WERI-Rb-1 (cell line): ENCODE data around the gene ATP5PD.

ENCODE experiments used
- DNase-seq: peaks from one replicate; pipeline ENCODE4 v3.0.0-alpha.2; 2020
- H3K27ac ChIP-seq: fragments of 250-450 bp; sonication (Bioruptor Pico); 2 replicates; pipeline ENCODE4 v1.5.1; 2020; ENCODE audit warnings: mild to moderate bottlenecking, moderate library complexity
- H3K27me3 ChIP-seq: fragments of 250-450 bp; sonication (Bioruptor Pico); 2 replicates; pipeline ENCODE4 v1.5.1; 2021; ENCODE audit warnings: mild to moderate bottlenecking, low read depth, moderate library complexity; ENCODE audit not compliant: insufficient read depth, severe bottlenecking
- H3K36me3 ChIP-seq: fragments of 250-450 bp; sonication (Bioruptor Pico); 2 replicates; pipeline ENCODE4 v1.5.1; 2020; ENCODE audit warnings: mild to moderate bottlenecking, moderate library complexity
- H3K4me3 ChIP-seq: 2 replicates; pipeline ENCODE4 v1.5.1; 2011; ENCODE audit warnings: low read depth, mild to moderate bottlenecking, control low read depth, low read length
- H3K9me3 ChIP-seq: fragments of 250-450 bp; sonication (Bioruptor Pico); 2 replicates; pipeline ENCODE4 v1.5.1; 2021; ENCODE audit warnings: mild to moderate bottlenecking, moderate library complexity; ENCODE audit not compliant: severe bottlenecking
- TF ChIP-seq, protein P1 (sequence below): IDR thresholded peaks from 2 replicates; pipeline ENCODE4 v1.5.1; 2011; ENCODE audit warnings: low read depth, mild to moderate bottlenecking, control low read depth, inconsistent platforms, low read length

Gene ATP5PD

DNA sequence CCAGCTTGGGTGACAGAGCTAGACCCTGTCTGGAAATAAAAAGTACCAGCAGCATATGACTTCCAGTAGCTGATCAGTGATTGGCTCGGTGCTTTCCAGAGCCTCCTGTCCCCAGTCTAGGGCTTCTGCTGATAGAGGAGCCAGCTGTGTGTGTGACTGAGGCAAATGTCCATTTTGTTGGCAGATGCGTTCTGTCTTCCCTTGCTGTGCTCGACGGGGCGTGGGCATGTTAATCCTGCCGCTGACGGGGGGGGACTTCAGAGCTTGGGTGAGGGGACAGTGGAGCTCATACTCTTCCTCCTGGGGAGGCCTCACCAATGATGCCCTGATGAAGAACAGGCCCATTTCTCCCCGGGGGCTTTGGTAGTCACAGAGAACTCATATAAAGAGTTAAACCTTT, 14.8 kb upstream of the ATP5PD start:
- Histone ChIP-seq H3K4me3 (no peak overlapping the region), H3K9me3 (no peaks in the 10 kb centered on the region), H3K36me3 (peaks cover 55% of the 10 kb centered on the region), H3K27me3 (no peaks in the 10 kb centered on the region), H3K27ac (peak overlapping the region; percentile 80; the same call in 1 of the 2 replicates)
- DNase-seq, result no peak
- TF ChIP-seq, protein P1, sequence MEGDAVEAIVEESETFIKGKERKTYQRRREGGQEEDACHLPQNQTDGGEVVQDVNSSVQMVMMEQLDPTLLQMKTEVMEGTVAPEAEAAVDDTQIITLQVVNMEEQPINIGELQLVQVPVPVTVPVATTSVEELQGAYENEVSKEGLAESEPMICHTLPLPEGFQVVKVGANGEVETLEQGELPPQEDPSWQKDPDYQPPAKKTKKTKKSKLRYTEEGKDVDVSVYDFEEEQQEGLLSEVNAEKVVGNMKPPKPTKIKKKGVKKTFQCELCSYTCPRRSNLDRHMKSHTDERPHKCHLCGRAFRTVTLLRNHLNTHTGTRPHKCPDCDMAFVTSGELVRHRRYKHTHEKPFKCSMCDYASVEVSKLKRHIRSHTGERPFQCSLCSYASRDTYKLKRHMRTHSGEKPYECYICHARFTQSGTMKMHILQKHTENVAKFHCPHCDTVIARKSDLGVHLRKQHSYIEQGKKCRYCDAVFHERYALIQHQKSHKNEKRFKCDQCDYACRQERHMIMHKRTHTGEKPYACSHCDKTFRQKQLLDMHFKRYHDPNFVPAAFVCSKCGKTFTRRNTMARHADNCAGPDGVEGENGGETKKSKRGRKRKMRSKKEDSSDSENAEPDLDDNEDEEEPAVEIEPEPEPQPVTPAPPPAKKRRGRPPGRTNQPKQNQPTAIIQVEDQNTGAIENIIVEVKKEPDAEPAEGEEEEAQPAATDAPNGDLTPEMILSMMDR, result no peak

DNA sequence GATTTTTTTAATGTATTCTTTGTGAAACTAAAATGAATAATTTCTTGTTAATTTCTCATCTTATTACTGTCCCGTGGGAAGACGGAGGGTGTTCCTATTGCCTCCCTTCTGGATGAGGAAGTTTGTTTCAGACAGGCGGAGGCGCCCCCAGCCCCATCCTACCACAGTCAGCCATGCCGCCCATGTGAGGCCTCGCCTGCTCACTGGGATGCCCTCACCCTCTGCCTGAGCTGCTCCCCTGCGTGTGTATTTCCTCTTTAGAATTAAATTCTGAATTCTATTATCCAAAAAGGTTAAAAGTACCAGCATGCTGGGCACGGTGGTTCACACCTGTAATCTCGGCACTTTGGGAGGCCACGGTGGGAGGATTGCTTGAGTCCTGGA, 14.3 kb upstream of the ATP5PD start:
- TF ChIP-seq, protein P1, result no peak
- no peak for DNase-seq
- H3K4me3 ChIP-seq, result peak overlapping the region; percentile 12; the same call in 1 of the 2 replicates
- no peaks in the 10 kb centered on the region for H3K27me3 ChIP-seq
- H3K27ac ChIP-seq, result peak overlapping the region; percentile 80
- no peaks in the 10 kb centered on the region for H3K9me3 ChIP-seq
- peaks cover 61% of the 10 kb centered on the region for H3K36me3 ChIP-seq

DNA sequence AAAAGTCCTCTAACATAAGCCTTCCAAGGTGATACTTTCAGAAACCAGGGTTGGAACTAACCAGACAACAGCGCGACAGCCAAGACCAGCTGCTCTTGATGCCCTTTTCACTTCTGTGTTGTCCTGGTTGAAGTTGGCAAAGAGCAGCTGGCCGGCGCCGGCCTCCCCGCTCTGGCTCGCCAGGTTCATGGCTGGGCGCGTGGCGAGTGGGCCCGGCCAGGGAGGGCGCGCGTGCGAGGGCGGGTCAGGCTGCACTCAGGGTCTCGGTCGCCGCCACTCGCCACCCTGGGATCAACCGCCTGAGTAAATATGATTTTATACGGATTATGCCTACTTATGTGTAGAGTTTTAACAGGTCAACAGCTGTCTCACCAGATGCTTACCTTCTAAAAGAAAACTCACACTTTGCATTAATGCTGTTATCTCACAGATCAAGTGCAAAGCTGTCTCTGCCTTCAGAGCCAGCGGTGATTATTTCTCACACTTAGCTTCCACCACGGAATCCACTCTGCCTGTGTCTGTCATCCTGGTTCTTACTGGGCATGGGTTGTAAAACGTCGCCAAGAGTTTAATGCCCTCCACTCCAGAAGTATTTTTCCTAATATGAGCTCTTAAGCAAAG, 13.8 kb upstream of the ATP5PD start:
- H3K27ac ChIP-seq, result peak overlapping the region; percentile 80
- no peaks in the 10 kb centered on the region for H3K27me3 ChIP-seq
- TF ChIP-seq, protein P1, result no peak
- peaks cover 65% of the 10 kb centered on the region for H3K36me3 ChIP-seq
- peak; percentile 79 for DNase-seq
- no peaks in the 10 kb centered on the region for H3K9me3 ChIP-seq
- peak overlapping the region; percentile 12 for H3K4me3 ChIP-seq

DNA sequence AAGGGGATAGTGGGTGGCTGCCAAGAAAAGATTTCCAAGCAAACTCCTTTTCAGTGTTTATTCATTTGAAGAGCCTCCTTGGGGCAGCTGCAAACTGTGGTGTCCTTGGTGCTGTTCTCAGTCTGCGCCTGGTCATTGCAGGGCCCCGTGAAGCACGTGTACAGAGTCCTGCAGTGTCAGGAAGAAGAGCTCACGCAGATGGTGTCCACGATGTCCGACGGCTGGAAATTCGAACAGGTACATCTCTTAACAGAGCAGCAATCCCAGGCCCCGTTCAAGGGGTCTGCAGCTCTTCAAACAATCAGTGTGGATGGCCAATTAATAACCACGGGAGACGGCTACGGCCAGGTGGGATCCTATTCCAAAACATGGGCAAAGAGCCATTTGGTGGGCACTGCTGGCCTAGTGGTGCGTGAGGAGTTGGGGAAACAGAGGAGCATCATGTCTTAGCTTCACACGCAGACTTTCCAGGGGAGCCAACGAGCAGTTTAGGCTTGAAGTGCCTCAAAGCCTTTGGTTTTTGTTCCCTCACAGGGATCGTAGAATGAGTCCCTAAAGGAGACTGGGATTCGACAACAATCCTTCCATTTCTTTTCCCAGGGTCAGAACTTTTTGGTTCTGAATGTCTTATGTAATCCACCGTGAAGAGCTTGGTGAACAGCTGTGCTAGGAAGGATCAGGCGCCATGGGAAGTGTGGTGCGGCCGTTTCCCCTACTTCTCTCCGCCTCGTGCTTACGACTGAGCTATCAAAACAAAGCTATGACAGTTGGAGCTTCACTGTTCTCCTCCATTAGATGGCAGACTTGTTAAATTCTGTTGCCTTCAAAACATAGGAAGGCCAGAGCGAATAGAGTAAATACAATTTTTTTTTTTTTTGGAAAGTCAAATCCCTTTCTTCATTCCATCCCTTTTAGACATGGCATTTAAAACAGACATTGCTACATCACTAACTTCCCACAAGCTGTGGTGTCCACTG, 12.9 kb upstream of the ATP5PD start:
- no peak overlapping the region for H3K4me3 ChIP-seq
- TF ChIP-seq, protein P1, result peak; percentile 57
- H3K9me3 ChIP-seq, result no peaks in the 10 kb centered on the region
- peaks cover 69% of the 10 kb centered on the region for H3K36me3 ChIP-seq
- DNase-seq, result peak; percentile 83
- peak overlapping the region; percentile 80 for H3K27ac ChIP-seq
- no peaks in the 10 kb centered on the region for H3K27me3 ChIP-seq

DNA sequence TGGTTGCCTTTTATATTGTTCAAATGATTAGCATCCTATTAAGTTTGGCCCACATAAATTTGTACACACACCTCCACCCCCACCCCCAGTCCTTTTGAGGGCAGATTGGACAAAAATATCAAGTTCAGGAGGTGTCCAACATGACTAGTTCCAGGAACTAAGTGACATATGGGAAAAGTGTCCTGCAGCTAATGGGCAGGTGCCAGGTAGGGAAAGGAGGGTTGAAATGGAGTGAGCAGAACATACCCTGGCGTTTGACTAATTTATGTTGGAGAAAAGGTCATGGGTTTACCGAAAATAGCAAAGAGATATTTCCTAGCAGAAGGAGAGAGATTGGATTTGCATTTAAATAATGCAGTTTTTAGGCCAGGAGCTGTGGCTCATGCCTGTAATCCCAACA, 5.2 kb upstream of the ATP5PD start:
- TF ChIP-seq, protein P1, result no peak
- H3K36me3 ChIP-seq, result peaks cover 79% of the 10 kb centered on the region
- H3K27me3 ChIP-seq, result no peaks in the 10 kb centered on the region
- no peak for DNase-seq
- H3K9me3 ChIP-seq, result no peaks in the 10 kb centered on the region
- no peak overlapping the region for H3K4me3 ChIP-seq
- no peak overlapping the region for H3K27ac ChIP-seq
